ENCODE results near the gene MEG3.

DNA sequence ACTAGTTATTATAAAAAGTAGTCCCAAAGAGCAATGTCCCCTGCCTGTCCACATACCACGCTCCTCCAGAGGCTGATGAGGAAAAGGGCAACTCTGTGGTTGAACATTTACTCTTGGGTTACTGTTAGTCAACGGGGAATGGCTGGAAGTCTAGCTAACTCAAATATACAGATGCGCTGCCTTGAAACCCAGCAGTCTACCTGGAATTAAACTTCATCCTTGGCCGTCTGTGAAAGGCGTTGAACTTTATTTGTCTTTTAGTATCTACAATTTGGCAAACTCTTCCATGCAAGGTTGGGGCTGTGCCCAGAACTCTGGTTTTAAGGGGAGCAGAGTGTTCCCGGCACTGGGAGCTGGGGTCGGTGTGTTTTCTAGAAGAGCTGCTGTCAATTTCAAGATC is 3.9 kb upstream of the MEG3 start:
- TF ChIP-seq MYC (IDR thresholded peaks at IDR 0.05; ENCODE audit: low read depth, low read length): no peak
- TF ChIP-seq POLR2A (IDR thresholded peaks at IDR 0.05; ENCODE audit: low read depth, low read length): no peak
- TF ChIP-seq EZH2 (IDR thresholded peaks at IDR 0.05; ENCODE audit: borderline replicate concordance, low read depth, low read length, severe bottlenecking): no peak
- TF ChIP-seq, protein P1, sequence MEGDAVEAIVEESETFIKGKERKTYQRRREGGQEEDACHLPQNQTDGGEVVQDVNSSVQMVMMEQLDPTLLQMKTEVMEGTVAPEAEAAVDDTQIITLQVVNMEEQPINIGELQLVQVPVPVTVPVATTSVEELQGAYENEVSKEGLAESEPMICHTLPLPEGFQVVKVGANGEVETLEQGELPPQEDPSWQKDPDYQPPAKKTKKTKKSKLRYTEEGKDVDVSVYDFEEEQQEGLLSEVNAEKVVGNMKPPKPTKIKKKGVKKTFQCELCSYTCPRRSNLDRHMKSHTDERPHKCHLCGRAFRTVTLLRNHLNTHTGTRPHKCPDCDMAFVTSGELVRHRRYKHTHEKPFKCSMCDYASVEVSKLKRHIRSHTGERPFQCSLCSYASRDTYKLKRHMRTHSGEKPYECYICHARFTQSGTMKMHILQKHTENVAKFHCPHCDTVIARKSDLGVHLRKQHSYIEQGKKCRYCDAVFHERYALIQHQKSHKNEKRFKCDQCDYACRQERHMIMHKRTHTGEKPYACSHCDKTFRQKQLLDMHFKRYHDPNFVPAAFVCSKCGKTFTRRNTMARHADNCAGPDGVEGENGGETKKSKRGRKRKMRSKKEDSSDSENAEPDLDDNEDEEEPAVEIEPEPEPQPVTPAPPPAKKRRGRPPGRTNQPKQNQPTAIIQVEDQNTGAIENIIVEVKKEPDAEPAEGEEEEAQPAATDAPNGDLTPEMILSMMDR (IDR thresholded peaks at IDR 0.05; ENCODE audit: extremely low read depth in 1 of 2, insufficient read depth in 1 of 2, low read depth in 1 of 2, low read length in 2 of 2): no peak
- no peak for TF ChIP-seq POLR2AphosphoS5 (IDR thresholded peaks at IDR 0.05; ENCODE audit: insufficient read depth, low read depth, low read length)
- TF ChIP-seq, protein P2, sequence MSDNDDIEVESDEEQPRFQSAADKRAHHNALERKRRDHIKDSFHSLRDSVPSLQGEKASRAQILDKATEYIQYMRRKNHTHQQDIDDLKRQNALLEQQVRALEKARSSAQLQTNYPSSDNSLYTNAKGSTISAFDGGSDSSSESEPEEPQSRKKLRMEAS (IDR thresholded peaks at IDR 0.05; ENCODE audit: insufficient read depth, insufficient read length): no peak
